ENCODE measurements around the gene CDK11B.
"Not testable (repeated sequence)": the region's sequence is repeated elsewhere in the genome, so short reads cannot be mapped to it uniquely, and the experiment has no call there.

DNA sequence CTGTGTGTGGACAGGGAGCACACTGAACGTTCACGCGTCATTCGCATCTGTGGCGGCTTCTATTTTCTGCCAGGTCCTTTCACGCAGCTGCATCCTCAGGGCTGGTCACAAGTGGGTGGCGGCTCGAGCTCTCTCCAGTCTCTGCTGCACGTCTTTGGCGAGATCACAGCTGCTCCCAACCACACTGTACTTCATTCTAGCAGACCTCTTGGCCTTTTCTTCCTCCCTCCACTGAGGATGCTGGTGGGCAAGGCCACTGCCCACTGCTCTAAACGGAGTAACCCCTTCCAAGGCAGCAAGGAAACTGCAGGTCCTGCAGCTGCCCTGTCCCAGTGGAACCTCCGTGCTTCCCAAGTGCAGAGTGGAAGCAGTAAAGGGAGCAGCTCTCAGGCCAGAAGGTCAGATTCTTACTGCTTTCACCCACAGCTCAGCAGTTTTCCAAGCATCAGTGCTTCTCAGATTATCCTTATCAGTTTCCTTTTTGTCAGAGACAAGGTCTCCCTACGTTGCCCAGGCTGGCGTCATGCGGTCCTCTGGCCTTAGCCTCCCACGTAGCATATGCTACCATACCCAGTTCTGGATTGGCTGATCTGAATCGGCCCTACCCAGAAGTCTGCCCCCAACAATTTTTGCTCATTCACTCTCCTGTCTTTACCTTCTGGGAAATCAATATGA, 11.1 kb downstream of the CDK11B start:
- TF ChIP-seq, protein P1, sequence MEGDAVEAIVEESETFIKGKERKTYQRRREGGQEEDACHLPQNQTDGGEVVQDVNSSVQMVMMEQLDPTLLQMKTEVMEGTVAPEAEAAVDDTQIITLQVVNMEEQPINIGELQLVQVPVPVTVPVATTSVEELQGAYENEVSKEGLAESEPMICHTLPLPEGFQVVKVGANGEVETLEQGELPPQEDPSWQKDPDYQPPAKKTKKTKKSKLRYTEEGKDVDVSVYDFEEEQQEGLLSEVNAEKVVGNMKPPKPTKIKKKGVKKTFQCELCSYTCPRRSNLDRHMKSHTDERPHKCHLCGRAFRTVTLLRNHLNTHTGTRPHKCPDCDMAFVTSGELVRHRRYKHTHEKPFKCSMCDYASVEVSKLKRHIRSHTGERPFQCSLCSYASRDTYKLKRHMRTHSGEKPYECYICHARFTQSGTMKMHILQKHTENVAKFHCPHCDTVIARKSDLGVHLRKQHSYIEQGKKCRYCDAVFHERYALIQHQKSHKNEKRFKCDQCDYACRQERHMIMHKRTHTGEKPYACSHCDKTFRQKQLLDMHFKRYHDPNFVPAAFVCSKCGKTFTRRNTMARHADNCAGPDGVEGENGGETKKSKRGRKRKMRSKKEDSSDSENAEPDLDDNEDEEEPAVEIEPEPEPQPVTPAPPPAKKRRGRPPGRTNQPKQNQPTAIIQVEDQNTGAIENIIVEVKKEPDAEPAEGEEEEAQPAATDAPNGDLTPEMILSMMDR (IDR thresholded peaks at IDR 0.05; ENCODE audit: insufficient read depth, low read length), result not testable (repeated sequence)
- TF ChIP-seq, protein P2, sequence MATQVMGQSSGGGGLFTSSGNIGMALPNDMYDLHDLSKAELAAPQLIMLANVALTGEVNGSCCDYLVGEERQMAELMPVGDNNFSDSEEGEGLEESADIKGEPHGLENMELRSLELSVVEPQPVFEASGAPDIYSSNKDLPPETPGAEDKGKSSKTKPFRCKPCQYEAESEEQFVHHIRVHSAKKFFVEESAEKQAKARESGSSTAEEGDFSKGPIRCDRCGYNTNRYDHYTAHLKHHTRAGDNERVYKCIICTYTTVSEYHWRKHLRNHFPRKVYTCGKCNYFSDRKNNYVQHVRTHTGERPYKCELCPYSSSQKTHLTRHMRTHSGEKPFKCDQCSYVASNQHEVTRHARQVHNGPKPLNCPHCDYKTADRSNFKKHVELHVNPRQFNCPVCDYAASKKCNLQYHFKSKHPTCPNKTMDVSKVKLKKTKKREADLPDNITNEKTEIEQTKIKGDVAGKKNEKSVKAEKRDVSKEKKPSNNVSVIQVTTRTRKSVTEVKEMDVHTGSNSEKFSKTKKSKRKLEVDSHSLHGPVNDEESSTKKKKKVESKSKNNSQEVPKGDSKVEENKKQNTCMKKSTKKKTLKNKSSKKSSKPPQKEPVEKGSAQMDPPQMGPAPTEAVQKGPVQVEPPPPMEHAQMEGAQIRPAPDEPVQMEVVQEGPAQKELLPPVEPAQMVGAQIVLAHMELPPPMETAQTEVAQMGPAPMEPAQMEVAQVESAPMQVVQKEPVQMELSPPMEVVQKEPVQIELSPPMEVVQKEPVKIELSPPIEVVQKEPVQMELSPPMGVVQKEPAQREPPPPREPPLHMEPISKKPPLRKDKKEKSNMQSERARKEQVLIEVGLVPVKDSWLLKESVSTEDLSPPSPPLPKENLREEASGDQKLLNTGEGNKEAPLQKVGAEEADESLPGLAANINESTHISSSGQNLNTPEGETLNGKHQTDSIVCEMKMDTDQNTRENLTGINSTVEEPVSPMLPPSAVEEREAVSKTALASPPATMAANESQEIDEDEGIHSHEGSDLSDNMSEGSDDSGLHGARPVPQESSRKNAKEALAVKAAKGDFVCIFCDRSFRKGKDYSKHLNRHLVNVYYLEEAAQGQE (IDR thresholded peaks at IDR 0.05; ENCODE audit: insufficient replicate concordance, low read depth), result not testable (repeated sequence)
- not testable (repeated sequence) for TF ChIP-seq POLR2AphosphoS5 (IDR thresholded peaks at IDR 0.05; ENCODE audit: low read depth); GABPA (IDR thresholded peaks at IDR 0.05; ENCODE audit: low read depth); SPI1 (IDR thresholded peaks at IDR 0.05; ENCODE audit: borderline replicate concordance, low read depth)

Measured in HL-60 (cell line).